ENCODE data around the gene ALLC. TPM values are rescaled to one million over a fixed set of nuclear protein-coding genes. Genes with fewer than 3 reads are reported as not detected.

Gene ALLC
- total and polyA plus RNA-seq, 2 experiments from 2014 or later = not detected

- no peaks in the 10 kb centered on the region for H3K9me2 ChIP-seq (replicated peaks; ENCODE audit: insufficient read depth)
- no peak overlapping the region for H2AFZ ChIP-seq
- no peaks in the 10 kb centered on the region for H4K20me1 ChIP-seq (ENCODE audit: insufficient read depth, poor library complexity, severe bottlenecking)
- H3K79me2 ChIP-seq = no peaks in the 10 kb centered on the region
- no peak overlapping the region for H3K4me2 ChIP-seq
- H3K36me3 ChIP-seq (replicated peaks; ENCODE audit: insufficient read depth, low read depth) = no peaks in the 10 kb centered on the region
- TF ChIP-seq EZH2phosphoT487 (IDR thresholded peaks at IDR 0.05; ENCODE audit: low read depth, severe bottlenecking, unreplicated experiment) (no peak), CTCF (IDR thresholded peaks at IDR 0.05; ENCODE audit: poor library complexity) (no peak), EZH2 (IDR thresholded peaks at IDR 0.05; ENCODE audit: borderline replicate concordance) (no peak)
- no peaks in the 10 kb centered on the region for H3K27me3 ChIP-seq
- 90% methylated on average over 11 of the region's 13 CpGs for WGBS (ENCODE audit: low lambda C conversion rate, missing lambda C conversion rate)
- H3K9me3 ChIP-seq (ENCODE audit: low read depth) = no peaks in the 10 kb centered on the region
- no peak overlapping the region for H3K4me3 ChIP-seq
- H3K27ac ChIP-seq = no peak overlapping the region
- peaks cover 5% of the 10 kb centered on the region for H3K4me1 ChIP-seq (ENCODE audit: insufficient read depth)
- DNase-seq (ENCODE audit: low spot score) = no peak
These were observed 10.8 kb upstream of the ALLC start for GRCh38 chr2:3647246-3647645.

- no peak for TF ChIP-seq CTCF (IDR thresholded peaks at IDR 0.05; ENCODE audit: poor library complexity)
- TF ChIP-seq EZH2 (IDR thresholded peaks at IDR 0.05; ENCODE audit: borderline replicate concordance) = no peak
- no peak for TF ChIP-seq EZH2phosphoT487 (IDR thresholded peaks at IDR 0.05; ENCODE audit: low read depth, severe bottlenecking, unreplicated experiment)
These were observed 10.0 kb upstream of the ALLC start for GRCh38 chr2:3647831-3648651.

DNA sequence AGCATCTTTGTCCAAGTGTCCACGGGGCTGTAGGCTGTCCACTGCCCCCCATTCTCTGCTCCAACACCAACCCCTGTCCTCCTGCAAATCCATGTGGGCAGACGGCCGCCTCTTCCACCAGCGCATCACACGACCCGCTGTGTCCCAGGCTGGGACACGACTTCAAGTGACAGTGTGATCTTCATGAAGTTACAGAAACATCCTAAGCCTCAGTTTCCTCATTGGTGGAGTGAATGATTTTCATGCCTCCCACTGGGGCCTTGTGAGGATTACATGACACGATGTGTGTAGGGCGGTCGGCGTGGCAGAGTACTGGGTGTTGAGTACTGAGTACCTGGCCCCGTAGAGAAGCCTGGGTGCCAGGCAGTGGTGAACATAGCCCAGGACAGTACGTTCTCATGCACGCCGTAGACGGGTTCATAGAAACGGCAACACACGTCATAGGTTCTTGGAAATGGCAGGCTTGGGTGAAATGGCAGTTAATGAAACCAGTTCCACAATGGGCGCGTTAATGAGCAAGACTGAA is 9.3 kb upstream of the ALLC start:
- no peaks in the 10 kb centered on the region for H3K27me3 ChIP-seq
- H3K27ac ChIP-seq = no peak overlapping the region
- no peak overlapping the region for H3K4me2 ChIP-seq
- no peaks in the 10 kb centered on the region for H3K36me3 ChIP-seq (replicated peaks; ENCODE audit: insufficient read depth, low read depth)
- no peaks in the 10 kb centered on the region for H3K9me3 ChIP-seq (ENCODE audit: low read depth)
- H2AFZ ChIP-seq = no peak overlapping the region
- H3K4me1 ChIP-seq (ENCODE audit: insufficient read depth) = peaks cover 5% of the 10 kb centered on the region
- H4K20me1 ChIP-seq (ENCODE audit: insufficient read depth, poor library complexity, severe bottlenecking) = no peaks in the 10 kb centered on the region
- no peak for DNase-seq (ENCODE audit: low spot score)
- H3K79me2 ChIP-seq = no peaks in the 10 kb centered on the region
- no peak overlapping the region for H3K4me3 ChIP-seq
- WGBS (ENCODE audit: low lambda C conversion rate, missing lambda C conversion rate) = 94% methylated on average over 20 of the region's 20 CpGs
- H3K9me2 ChIP-seq (replicated peaks; ENCODE audit: insufficient read depth) = no peaks in the 10 kb centered on the region
- TF ChIP-seq EZH2phosphoT487 (IDR thresholded peaks at IDR 0.05; ENCODE audit: low read depth, severe bottlenecking, unreplicated experiment) (no peak), EZH2 (IDR thresholded peaks at IDR 0.05; ENCODE audit: borderline replicate concordance) (no peak), CTCF (IDR thresholded peaks at IDR 0.05; ENCODE audit: poor library complexity) (no peak)

More at GRCh38 chr2:3647831-3648651, 10.0 kb upstream of the ALLC start:
- Histone ChIP-seq H2AFZ (no peak overlapping the region), H3K36me3 (replicated peaks; ENCODE audit: insufficient read depth, low read depth) (no peaks in the 10 kb centered on the region), H3K9me2 (replicated peaks; ENCODE audit: insufficient read depth) (no peaks in the 10 kb centered on the region), H3K4me1 (ENCODE audit: insufficient read depth) (peaks cover 5% of the 10 kb centered on the region), H3K4me3 (no peak overlapping the region), H3K9me3 (ENCODE audit: low read depth) (no peaks in the 10 kb centered on the region), H3K4me2 (no peak overlapping the region), H3K27me3 (no peaks in the 10 kb centered on the region), H4K20me1 (ENCODE audit: insufficient read depth, poor library complexity, severe bottlenecking) (no peaks in the 10 kb centered on the region), H3K79me2 (no peaks in the 10 kb centered on the region), H3K27ac (no peak overlapping the region)
- no peak for DNase-seq (ENCODE audit: low spot score)
- WGBS (ENCODE audit: low lambda C conversion rate, missing lambda C conversion rate) = 88% methylated on average over 14 of the region's 14 CpGs

All from hepatocyte (in vitro differentiated cells).